GM12891 (cell line): ENCODE results near the gene TMEM212.

Experiments
- DNase-seq: peaks from one replicate; pipeline ENCODE4 v3.0.0; 2011; ENCODE audit warnings: low spot score; ENCODE audit not compliant: insufficient read length
- FAIRE-seq: peaks from 2 replicates; lab custom pipeline; 2011; peaks lifted over from hg19 to GRCh38; lab: Jason Lieb, UNC
- PAX5 ChIP-seq: IDR thresholded peaks from 2 replicates; pipeline ENCODE4 v1.6.1; 2011; ENCODE audit warnings: low read length, moderate library complexity, mild to moderate bottlenecking; ENCODE audit not compliant: insufficient read depth, severe bottlenecking
- POLR2A ChIP-seq: IDR thresholded peaks from 2 replicates; pipeline ENCODE4 v1.6.1; 2011; ENCODE audit warnings: low read depth, low read length, control low read depth
- POLR2AphosphoS5 ChIP-seq: IDR thresholded peaks from 2 replicates; pipeline ENCODE4 v1.6.1; 2011; ENCODE audit warnings: low read depth, low read length, control low read depth
- POU2F2 ChIP-seq: IDR thresholded peaks from 2 replicates; pipeline ENCODE4 v1.6.1; 2011; ENCODE audit warnings: low read depth, mild to moderate bottlenecking, control low read depth, low read length, moderate library complexity
- SPI1 ChIP-seq: IDR thresholded peaks from 2 replicates; pipeline ENCODE4 v1.6.1; 2011; ENCODE audit warnings: low read depth, low read length, control low read depth
- TAF1 ChIP-seq: IDR thresholded peaks from 2 replicates; pipeline ENCODE4 v1.6.1; 2011; ENCODE audit warnings: low read depth, low read length, control low read depth

The TMEM212 gene

GRCh38 chr3:171824116-171824515 is 19.0 kb upstream of the TMEM212 start:
- no peak for FAIRE-seq
- DNase-seq: no peak
- TF ChIP-seq SPI1 (no peak), PAX5 (no peak), POLR2AphosphoS5 (no peak), POLR2A (no peak), TAF1 (no peak), POU2F2 (no peak)

- FAIRE-seq (no peak), DNase-seq (no peak)
- no peak for TF ChIP-seq POLR2A
- no peak for TF ChIP-seq POU2F2
- no peak for TF ChIP-seq SPI1
- TF ChIP-seq POLR2AphosphoS5: no peak
- TF ChIP-seq PAX5: no peak
- no peak for TF ChIP-seq TAF1
Observed at GRCh38 chr3:171824824-171825221, 18.3 kb upstream of the TMEM212 start.

GRCh38 chr3:171825222-171825828 is 17.8 kb upstream of the TMEM212 start:
- DNase-seq: no peak
- FAIRE-seq: no peak
- no peak for TF ChIP-seq POLR2A
- TF ChIP-seq POU2F2: no peak
- TF ChIP-seq SPI1: no peak
- no peak for TF ChIP-seq POLR2AphosphoS5
- no peak for TF ChIP-seq TAF1
- TF ChIP-seq PAX5: no peak

- FAIRE-seq (no peak), DNase-seq (no peak)
- TF ChIP-seq SPI1 (no peak), TAF1 (no peak), POLR2AphosphoS5 (no peak), POLR2A (no peak), POU2F2 (no peak), PAX5 (no peak)
Observed at GRCh38 chr3:171827385-171827784, 15.8 kb upstream of the TMEM212 start.

GRCh38 chr3:171827836-171828458 is 15.2 kb upstream of the TMEM212 start:
- FAIRE-seq: no peak

GRCh38 chr3:171828902-171829770 is 14.0 kb upstream of the TMEM212 start:
- no peak for DNase-seq
- no peak for TF ChIP-seq TAF1
- TF ChIP-seq POLR2A: no peak
- no peak for TF ChIP-seq POU2F2
- TF ChIP-seq SPI1: no peak
- no peak for TF ChIP-seq PAX5
- TF ChIP-seq POLR2AphosphoS5: no peak
- no peak for FAIRE-seq

More at GRCh38 chr3:171827836-171828458, 15.2 kb upstream of the TMEM212 start:
- TF ChIP-seq PAX5 (no peak), TAF1 (no peak), SPI1 (no peak), POLR2AphosphoS5 (no peak), POLR2A (no peak), POU2F2 (no peak)
- DNase-seq: no peak

GRCh38 chr3:171829841-171830517 is 13.2 kb upstream of the TMEM212 start:
- no peak for TF ChIP-seq TAF1
- no peak for TF ChIP-seq POU2F2
- TF ChIP-seq POLR2A: no peak
- no peak for TF ChIP-seq PAX5
- no peak for TF ChIP-seq SPI1
- FAIRE-seq (no peak), DNase-seq (no peak)

- no peak for DNase-seq
- no peak for FAIRE-seq
- TF ChIP-seq POLR2AphosphoS5: no peak
- no peak for TF ChIP-seq SPI1
Observed at GRCh38 chr3:171830518-171830875, 12.7 kb upstream of the TMEM212 start.

GRCh38 chr3:171831936-171832335 is 11.2 kb upstream of the TMEM212 start:
- DNase-seq (no peak), FAIRE-seq (no peak)
- TF ChIP-seq POLR2AphosphoS5 (no peak), POLR2A (no peak), SPI1 (no peak), PAX5 (no peak), POU2F2 (no peak), TAF1 (no peak)
